Measurements from ENCODE around the gene SPATS2L.
A peak's percentile ranks its signal among the peaks of the same experiment; 100 is the strongest.

SPATS2L gene

DNA sequence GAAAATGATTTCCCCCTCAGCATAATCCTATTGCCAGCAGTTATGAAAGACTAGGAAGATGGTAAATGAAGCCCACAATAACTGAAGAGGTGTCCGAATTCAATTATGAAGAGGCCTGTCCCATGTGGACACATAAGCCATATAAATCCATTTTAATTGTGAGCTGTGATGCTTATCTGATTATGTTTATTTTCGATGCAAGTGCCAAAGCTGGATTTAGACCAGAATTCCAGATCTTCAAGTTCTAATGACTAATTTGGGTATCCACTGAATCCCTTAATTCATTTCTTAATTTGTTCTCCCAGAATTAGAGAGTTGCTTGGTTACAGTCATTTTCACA lies 24.5 kb downstream of the SPATS2L start:
- no peak overlapping the region for H3K4me3 ChIP-seq (ENCODE audit: low read length)
- TF ChIP-seq, protein P1, sequence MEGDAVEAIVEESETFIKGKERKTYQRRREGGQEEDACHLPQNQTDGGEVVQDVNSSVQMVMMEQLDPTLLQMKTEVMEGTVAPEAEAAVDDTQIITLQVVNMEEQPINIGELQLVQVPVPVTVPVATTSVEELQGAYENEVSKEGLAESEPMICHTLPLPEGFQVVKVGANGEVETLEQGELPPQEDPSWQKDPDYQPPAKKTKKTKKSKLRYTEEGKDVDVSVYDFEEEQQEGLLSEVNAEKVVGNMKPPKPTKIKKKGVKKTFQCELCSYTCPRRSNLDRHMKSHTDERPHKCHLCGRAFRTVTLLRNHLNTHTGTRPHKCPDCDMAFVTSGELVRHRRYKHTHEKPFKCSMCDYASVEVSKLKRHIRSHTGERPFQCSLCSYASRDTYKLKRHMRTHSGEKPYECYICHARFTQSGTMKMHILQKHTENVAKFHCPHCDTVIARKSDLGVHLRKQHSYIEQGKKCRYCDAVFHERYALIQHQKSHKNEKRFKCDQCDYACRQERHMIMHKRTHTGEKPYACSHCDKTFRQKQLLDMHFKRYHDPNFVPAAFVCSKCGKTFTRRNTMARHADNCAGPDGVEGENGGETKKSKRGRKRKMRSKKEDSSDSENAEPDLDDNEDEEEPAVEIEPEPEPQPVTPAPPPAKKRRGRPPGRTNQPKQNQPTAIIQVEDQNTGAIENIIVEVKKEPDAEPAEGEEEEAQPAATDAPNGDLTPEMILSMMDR (IDR thresholded peaks at IDR 0.05; ENCODE audit: insufficient read depth, low read depth, low read length, missing control alignments), result no peak
- DNase-seq (ENCODE audit: low read depth), result no peak

DNA sequence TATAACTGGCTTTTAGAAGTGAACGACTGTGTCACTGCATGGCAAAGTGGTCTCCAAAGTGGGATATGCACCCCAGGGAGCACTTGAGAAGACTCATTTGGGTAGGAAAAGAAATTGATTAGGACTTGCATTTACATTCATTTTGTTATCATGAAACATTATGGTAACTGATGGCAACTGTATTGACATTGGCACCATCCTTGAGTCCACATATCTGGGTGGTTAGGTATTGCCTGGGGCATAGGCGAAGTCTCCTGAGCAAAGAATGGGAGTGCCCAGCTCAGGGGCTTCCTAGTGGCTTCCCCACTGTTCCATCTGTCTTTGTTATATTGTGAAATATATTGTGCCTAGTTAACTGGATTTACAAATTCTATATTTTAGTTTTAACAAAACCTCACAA lies 29.2 kb downstream of the SPATS2L start:
- DNase-seq (ENCODE audit: low read depth), result peak; percentile 52
- H3K4me3 ChIP-seq (ENCODE audit: low read length), result no peak overlapping the region
- TF ChIP-seq, protein P1 (IDR thresholded peaks at IDR 0.05; ENCODE audit: insufficient read depth, low read depth, low read length, missing control alignments), result no peak

DNA sequence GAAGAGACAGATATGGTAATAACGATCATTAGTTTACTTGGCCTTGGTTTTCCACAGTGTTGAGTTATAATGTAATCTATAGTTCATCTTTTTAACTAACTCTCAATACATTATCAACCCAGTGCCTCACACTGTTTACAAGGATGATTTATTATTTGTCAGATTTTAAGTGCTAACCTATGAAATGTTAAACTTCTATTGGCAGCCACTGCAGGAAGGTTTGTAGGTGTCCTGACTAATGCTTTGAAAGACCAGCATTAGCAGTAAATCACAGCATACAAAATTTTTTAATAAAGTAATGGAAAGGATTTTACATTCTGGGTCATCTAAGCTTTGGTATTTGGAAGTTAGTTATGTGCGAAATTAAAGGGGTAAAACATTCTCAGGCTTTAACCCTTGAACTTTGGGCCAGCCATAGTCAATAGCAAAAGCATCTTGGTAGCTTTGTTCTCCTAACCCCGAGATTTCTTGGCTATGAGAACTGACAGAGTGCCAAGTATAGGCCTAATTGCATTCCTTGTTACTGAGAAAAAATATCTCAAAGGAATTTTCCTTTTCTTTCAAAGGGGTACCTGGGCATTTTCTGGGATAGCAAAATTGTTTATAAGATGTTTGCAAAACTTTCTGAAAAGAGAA lies 30.6 kb downstream of the SPATS2L start:
- TF ChIP-seq, protein P1 (IDR thresholded peaks at IDR 0.05; ENCODE audit: insufficient read depth, low read depth, low read length, missing control alignments), result no peak
- no peak for DNase-seq (ENCODE audit: low read depth)
- no peak overlapping the region for H3K4me3 ChIP-seq (ENCODE audit: low read length)

DNA sequence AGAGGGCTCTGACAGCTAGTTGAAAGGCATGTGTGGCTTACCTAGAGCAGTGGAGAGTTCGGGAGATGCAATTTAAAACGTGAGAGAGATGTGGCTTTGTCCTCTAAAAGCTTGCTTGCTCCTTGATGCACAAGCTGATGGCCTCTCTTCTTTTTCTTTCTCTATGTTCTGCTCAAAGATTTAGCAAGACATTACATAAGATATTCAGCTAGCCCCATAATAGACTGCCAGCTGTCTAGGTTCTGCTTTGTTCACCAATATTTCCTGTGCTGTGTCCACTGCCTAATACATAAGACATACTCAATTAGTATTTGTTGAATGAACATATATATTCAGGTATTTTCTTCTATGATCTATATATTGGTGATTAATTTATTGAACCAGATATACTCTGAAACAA lies 31.1 kb downstream of the SPATS2L start:
- H3K4me3 ChIP-seq (ENCODE audit: low read length), result no peak overlapping the region
- TF ChIP-seq, protein P1 (IDR thresholded peaks at IDR 0.05; ENCODE audit: insufficient read depth, low read depth, low read length, missing control alignments), result no peak
- DNase-seq (ENCODE audit: low read depth), result no peak

DNA sequence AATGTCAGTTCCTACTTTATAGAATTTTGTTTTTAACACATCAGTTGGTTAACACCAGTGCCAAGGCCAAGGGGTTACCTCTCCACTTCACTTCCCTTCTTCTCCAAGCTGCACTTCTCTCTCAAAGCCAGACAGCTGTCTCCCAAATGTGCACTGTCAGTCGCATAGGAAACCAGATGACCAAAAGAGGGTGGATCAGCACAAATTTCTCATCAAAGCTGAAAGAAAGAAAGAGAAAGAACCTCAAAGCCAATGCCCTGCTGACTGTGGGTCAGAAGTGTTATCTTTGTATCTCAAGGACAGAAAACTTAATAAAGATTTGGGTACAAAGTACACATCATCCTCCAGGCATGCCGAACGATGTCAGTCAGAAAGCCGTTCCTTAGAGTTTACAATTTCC lies 32.2 kb downstream of the SPATS2L start:
- H3K4me3 ChIP-seq (ENCODE audit: low read length), result no peak overlapping the region
- TF ChIP-seq, protein P1 (IDR thresholded peaks at IDR 0.05; ENCODE audit: insufficient read depth, low read depth, low read length, missing control alignments), result no peak
- DNase-seq (ENCODE audit: low read depth), result no peak

DNA sequence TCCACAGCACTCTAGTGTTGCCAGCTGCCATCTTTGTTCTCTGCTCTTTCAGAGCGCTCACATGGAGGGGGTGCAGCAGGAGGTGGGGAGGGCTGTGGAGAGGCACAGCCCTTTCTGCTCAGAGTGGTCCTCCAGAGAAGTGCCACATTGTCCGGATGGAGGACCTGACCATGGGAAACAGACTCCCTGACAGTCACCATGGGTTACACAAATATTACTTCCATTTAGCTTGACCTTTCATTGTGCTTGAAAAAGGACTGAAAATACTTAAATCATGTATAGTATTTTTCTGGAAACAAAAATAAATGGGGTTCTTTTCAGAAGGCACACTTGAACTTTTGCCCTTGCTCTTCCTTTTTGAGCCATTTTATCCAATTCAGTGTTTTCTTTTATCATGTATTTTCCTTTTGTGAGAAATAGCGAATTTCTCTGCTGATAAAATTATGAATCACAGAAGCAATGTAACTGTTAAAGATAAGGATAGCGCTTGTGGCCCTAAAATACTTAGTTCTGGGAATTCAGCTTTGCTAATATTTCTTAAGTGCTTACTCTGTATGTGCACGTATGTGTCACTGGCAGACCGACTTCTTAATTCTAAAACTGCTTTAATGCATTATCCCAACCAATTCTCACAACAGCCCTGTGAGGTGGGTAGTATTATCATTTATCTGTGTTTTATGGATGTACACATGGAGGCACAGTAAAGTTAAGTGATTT lies 34.2 kb downstream of the SPATS2L start:
- DNase-seq (ENCODE audit: low read depth), result no peak
- TF ChIP-seq, protein P1 (IDR thresholded peaks at IDR 0.05; ENCODE audit: insufficient read depth, low read depth, low read length, missing control alignments), result no peak
- H3K4me3 ChIP-seq (ENCODE audit: low read length), result no peak overlapping the region

DNA sequence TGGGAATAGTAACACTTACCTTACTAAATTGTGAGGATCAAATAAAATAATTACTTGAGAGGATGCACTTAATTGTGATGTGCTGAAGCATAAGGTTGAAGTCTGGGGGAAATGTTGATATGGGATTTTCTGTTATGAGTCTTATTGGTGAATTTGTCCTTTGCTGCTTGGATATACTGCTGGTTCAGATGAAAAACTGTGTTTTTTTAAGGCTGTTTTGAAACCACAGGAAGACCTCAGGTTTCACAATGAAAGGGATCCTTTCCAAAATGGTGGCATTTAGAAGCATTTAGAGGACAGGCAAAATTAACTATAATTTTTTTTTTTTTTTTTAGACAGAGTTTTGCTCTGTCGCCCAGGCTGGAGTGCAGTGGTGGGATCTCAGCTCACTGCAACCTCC lies 34.9 kb downstream of the SPATS2L start:
- no peak for DNase-seq (ENCODE audit: low read depth)
- TF ChIP-seq, protein P1 (IDR thresholded peaks at IDR 0.05; ENCODE audit: insufficient read depth, low read depth, low read length, missing control alignments), result no peak
- no peak overlapping the region for H3K4me3 ChIP-seq (ENCODE audit: low read length)
